ENCODE measurements around the gene OSBPL3.

DNA sequence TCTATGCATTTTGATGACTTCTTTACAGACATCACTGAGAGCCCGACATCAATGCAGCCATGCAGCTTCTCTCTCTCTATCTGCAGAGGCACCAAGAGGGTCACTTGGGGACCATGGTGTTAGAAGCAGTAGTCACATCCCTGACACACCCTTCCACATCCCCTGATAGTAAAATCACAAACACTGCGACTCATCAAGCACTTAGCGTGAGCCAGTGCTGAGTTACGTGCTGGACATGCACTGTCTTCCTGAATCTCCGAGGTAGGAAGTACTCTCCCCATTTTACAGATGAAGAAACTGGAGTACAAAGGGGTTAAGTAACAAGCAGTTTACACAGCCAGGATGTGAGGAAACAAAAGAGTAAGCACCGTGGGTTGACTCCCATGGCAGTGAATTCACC, 109.2 kb downstream of the OSBPL3 start:
- TF ChIP-seq, protein P1, sequence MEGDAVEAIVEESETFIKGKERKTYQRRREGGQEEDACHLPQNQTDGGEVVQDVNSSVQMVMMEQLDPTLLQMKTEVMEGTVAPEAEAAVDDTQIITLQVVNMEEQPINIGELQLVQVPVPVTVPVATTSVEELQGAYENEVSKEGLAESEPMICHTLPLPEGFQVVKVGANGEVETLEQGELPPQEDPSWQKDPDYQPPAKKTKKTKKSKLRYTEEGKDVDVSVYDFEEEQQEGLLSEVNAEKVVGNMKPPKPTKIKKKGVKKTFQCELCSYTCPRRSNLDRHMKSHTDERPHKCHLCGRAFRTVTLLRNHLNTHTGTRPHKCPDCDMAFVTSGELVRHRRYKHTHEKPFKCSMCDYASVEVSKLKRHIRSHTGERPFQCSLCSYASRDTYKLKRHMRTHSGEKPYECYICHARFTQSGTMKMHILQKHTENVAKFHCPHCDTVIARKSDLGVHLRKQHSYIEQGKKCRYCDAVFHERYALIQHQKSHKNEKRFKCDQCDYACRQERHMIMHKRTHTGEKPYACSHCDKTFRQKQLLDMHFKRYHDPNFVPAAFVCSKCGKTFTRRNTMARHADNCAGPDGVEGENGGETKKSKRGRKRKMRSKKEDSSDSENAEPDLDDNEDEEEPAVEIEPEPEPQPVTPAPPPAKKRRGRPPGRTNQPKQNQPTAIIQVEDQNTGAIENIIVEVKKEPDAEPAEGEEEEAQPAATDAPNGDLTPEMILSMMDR (IDR thresholded peaks at IDR 0.05) = no peak
- TF ChIP-seq POLR2A (IDR thresholded peaks at IDR 0.05) = no peak

All from esophagus squamous epithelium (tissue), 4 donors.